ENCODE results near the gene SEMA3E. TPM values are rescaled to one million over a fixed set of nuclear protein-coding genes. Genes with fewer than 3 reads are reported as not detected.
"Not testable (repeated sequence)": the region's sequence is repeated elsewhere in the genome, so short reads cannot be mapped to it uniquely, and the experiment has no call there.

The SEMA3E gene
- total RNA-seq, 4 donors from 2014 or later, result 0.13 to 2.7 (median 1.1) TPM

DNA sequence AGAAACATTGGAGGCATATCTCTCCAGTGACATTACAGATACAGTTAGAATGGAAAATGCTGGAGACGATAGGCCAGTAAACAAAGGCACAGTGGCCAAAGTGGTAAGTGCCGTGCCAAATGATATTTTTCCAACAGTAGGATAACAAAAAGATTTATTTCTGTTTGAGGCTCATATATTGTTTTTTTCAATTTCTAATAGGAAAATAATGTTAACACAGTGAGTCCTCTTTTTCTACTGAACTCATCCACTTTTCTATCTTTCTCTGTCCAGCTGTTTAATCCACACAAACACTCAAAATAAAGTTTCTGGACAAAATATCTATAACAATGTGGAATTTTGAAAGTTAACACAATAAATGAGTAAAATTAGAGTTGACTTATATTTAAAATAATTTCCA lies 201.3 kb downstream of the SEMA3E start:
- H3K9me3 ChIP-seq, result no peaks in the 10 kb centered on the region
- TF ChIP-seq, protein P1, sequence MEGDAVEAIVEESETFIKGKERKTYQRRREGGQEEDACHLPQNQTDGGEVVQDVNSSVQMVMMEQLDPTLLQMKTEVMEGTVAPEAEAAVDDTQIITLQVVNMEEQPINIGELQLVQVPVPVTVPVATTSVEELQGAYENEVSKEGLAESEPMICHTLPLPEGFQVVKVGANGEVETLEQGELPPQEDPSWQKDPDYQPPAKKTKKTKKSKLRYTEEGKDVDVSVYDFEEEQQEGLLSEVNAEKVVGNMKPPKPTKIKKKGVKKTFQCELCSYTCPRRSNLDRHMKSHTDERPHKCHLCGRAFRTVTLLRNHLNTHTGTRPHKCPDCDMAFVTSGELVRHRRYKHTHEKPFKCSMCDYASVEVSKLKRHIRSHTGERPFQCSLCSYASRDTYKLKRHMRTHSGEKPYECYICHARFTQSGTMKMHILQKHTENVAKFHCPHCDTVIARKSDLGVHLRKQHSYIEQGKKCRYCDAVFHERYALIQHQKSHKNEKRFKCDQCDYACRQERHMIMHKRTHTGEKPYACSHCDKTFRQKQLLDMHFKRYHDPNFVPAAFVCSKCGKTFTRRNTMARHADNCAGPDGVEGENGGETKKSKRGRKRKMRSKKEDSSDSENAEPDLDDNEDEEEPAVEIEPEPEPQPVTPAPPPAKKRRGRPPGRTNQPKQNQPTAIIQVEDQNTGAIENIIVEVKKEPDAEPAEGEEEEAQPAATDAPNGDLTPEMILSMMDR (IDR thresholded peaks at IDR 0.05), result no peak
- TF ChIP-seq POLR2A (IDR thresholded peaks at IDR 0.05), result no peak
- H3K4me3 ChIP-seq, result no peak overlapping the region
- DNase-seq, result no peak
- no peaks in the 10 kb centered on the region for H3K36me3 ChIP-seq
- H3K27me3 ChIP-seq, result no peaks in the 10 kb centered on the region
- H3K27ac ChIP-seq, result no peak overlapping the region
- WGBS, 2 donors, result 79 to 81% methylated on average over 2 of the region's 2 CpGs
- intact Hi-C loops (cut with DNase I), result no loop called here
- H3K4me1 ChIP-seq, result no peaks in the 10 kb centered on the region

DNA sequence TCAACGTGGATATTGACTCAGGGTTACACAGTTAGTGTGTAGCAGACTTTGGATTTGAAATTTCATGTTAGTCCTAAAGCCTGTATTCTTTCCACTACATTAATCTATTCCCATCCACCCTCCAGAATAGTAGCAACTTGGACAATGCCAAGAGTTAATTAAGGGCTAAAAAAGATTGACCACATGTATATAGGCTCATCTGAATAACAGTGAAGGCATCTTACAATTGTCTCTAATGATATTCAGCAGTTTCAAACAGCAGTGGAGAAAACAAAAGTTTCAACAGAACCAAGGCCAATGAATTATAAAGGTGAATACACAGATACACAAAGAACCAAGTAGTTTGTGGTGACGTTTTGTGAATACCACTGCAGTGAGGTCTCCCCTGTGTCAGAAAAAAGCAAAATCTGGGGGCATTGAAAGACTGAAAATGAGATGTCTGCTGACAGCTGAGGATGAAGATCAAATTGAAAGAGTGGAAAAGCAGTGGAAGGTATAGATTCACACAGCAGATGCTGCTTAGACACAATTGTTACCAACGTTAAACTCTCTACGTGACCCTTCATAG lies 202.8 kb downstream of the SEMA3E start:
- intact Hi-C loops (cut with DNase I), result no loop called here
- no peak for DNase-seq
- WGBS, 2 donors, result 56 to 72% methylated on average over 4 of the region's 4 CpGs

DNA sequence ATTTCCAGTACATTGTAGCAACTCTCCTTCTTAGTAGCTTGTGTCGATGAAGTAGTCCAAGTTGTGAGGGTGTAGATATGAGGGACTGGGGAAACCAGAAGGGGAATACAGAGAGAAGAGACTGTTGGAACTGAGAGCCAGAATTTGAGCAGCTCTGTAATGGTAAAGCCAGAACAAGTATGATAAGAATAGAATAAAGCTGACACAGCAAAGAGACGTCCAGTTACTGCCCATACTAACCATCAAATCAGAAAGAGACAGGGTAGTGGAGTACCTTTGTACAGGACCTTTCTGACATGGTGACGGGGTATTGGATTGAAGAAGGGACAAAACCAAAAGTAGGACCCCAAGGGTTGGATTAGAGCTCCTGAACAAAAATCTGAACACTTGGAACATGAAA lies 206.0 kb downstream of the SEMA3E start:
- Histone ChIP-seq H3K27ac (no peak overlapping the region), H3K4me1 (no peaks in the 10 kb centered on the region), H3K4me3 (no peak overlapping the region), H3K36me3 (no peaks in the 10 kb centered on the region), H3K9me3 (no peaks in the 10 kb centered on the region), H3K27me3 (no peaks in the 10 kb centered on the region)
- intact Hi-C loops (cut with DNase I), result no loop called here
- no peak for DNase-seq
- TF ChIP-seq POLR2A (IDR thresholded peaks at IDR 0.05), result no peak
- TF ChIP-seq, protein P1 (IDR thresholded peaks at IDR 0.05), result no peak
- 71 to 82% methylated on average over 3 of the region's 3 CpGs for WGBS, 2 donors

More for the DNA sequence above, 202.8 kb downstream of the SEMA3E start:
- H3K9me3 ChIP-seq, result no peaks in the 10 kb centered on the region
- no peaks in the 10 kb centered on the region for H3K4me1 ChIP-seq
- H3K36me3 ChIP-seq, result no peaks in the 10 kb centered on the region
- no peak for TF ChIP-seq POLR2A (IDR thresholded peaks at IDR 0.05)
- TF ChIP-seq, protein P1 (IDR thresholded peaks at IDR 0.05), result no peak
- H3K4me3 ChIP-seq, result no peak overlapping the region
- H3K27ac ChIP-seq, result no peak overlapping the region
- H3K27me3 ChIP-seq, result no peaks in the 10 kb centered on the region

DNA sequence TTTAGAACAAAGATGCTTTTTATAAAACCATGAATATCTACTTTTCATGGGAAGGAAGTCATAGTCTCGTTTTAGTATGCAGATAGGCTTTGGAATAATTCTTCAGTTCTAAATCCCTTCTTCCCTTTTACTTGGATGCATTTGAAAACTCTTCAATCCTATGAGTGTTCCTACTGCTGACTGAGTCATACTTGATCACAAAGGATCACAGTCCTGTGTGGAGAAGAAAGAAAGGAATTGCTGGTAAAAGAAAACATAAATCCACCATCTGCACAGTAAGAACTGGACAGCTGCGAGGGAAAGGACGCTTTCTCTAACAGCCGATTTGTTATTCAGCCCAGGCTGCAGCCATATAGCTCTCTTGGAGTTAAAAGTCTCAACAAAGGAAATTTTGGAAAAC lies 209.9 kb downstream of the SEMA3E start:
- Histone ChIP-seq H3K27ac (no peak overlapping the region), H3K4me3 (no peak overlapping the region), H3K27me3 (no peaks in the 10 kb centered on the region), H3K36me3 (no peaks in the 10 kb centered on the region), H3K4me1 (no peaks in the 10 kb centered on the region), H3K9me3 (no peaks in the 10 kb centered on the region)
- DNase-seq, result no peak
- 58 to 63% methylated on average over 4 of the region's 4 CpGs for WGBS, 2 donors
- TF ChIP-seq, protein P1 (IDR thresholded peaks at IDR 0.05), result no peak
- TF ChIP-seq POLR2A (IDR thresholded peaks at IDR 0.05), result no peak
- intact Hi-C loops (cut with DNase I), result no loop called here

DNA sequence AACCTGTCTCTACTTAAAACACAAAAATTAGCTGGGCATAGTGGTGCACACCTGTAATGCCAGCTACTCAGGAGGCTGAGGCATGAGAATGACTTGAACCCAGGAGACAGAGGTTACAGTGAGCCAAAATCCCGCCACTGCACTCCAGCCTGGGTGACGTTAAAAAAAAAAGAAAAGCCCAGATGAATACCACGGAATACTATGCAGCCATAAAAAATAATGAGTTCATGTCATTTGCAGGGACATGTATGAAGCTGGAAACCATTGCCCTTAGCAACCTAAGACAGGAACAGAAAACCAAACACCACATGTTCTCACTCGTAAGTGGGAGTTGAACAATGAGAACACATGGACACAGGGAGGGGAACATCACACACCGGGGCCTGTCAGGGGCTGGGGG lies 218.7 kb downstream of the SEMA3E start:
- DNase-seq; H3K27ac ChIP-seq; H3K27me3 ChIP-seq; H3K4me3 ChIP-seq; H3K36me3 ChIP-seq; H3K4me1 ChIP-seq; H3K9me3 ChIP-seq; intact Hi-C loops (cut with DNase I): not testable (repeated sequence)
- WGBS, 2 donors, result 74 to 86% methylated on average over 3 to 5 of the region's 5 CpGs

DNA sequence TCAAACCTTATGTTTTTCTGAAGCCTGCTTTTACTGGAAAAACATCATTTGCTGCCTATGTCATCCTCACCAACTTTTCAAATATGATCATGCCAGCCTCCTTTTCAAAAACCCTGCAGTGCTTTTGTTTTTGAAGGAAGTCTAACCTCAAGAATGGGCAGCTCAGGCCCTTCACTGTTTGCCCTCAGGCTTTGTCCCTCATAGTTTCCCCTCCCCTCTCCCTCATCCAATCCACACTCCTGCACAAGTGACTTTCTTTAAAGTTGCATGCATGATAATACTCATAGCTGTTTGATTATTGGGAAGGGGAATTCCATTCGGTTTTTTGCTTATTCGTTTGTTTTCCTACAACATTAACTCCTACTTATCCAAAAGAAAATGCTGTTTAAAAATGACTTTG lies 219.4 kb downstream of the SEMA3E start:
- no peak for DNase-seq
- 9 to 11% methylated on average over 2 of the region's 2 CpGs for WGBS, 2 donors
- intact Hi-C loops (cut with DNase I), result no loop called here
- Histone ChIP-seq H3K9me3 (no peaks in the 10 kb centered on the region), H3K36me3 (no peaks in the 10 kb centered on the region), H3K27ac (no peak overlapping the region), H3K27me3 (no peaks in the 10 kb centered on the region), H3K4me3 (no peak overlapping the region), H3K4me1 (no peaks in the 10 kb centered on the region)
- no peak for TF ChIP-seq POLR2A (IDR thresholded peaks at IDR 0.05)
- TF ChIP-seq, protein P1 (IDR thresholded peaks at IDR 0.05), result no peak
